HEK293 (cell line): ENCODE data around the gene NOLC1.

Experiments
- BCL11B ChIP-seq: fragments of 450-650 bp; formaldehyde crosslinking; IDR thresholded peaks from 2 replicates; pipeline ENCODE4 v1.5.1; 2016; ENCODE audit warnings: low read depth, missing biosample characterization, missing genetic modification characterization
- HIC1 ChIP-seq: fragments of 450-650 bp; formaldehyde crosslinking; IDR thresholded peaks from 2 replicates; pipeline ENCODE4 v1.5.1; 2016; ENCODE audit warnings: missing biosample characterization, missing genetic modification characterization
- KLF16 ChIP-seq: fragments of 450-650 bp; formaldehyde crosslinking; IDR thresholded peaks from 2 replicates; pipeline ENCODE4 v1.5.1; 2017; ENCODE audit warnings: missing biosample characterization, missing genetic modification characterization
- KLF7 ChIP-seq: fragments of 450-650 bp; formaldehyde crosslinking; IDR thresholded peaks from 2 replicates; pipeline ENCODE4 v1.5.1; 2016; ENCODE audit warnings: missing biosample characterization, missing genetic modification characterization, borderline replicate concordance
- PATZ1 ChIP-seq: fragments of 450-650 bp; formaldehyde crosslinking; IDR thresholded peaks from 2 replicates; pipeline ENCODE4 v1.5.1; 2016; ENCODE audit warnings: missing biosample characterization, missing genetic modification characterization
- RBAK ChIP-seq: fragments of 450-650 bp; formaldehyde crosslinking; IDR thresholded peaks from 2 replicates; pipeline ENCODE4 v1.5.1; 2016; ENCODE audit warnings: missing biosample characterization, missing genetic modification characterization
- ZBTB20 ChIP-seq: fragments of 450-650 bp; formaldehyde crosslinking; IDR thresholded peaks from 2 replicates; pipeline ENCODE4 v1.5.1; 2016; ENCODE audit warnings: missing biosample characterization, missing genetic modification characterization
- ZFP3 ChIP-seq: fragments of 450-650 bp; formaldehyde crosslinking; IDR thresholded peaks from 2 replicates; pipeline ENCODE4 v1.5.1; 2016; ENCODE audit warnings: low read depth, missing biosample characterization, missing genetic modification characterization
- ZFP37 ChIP-seq: fragments of 450-650 bp; formaldehyde crosslinking; IDR thresholded peaks from 2 replicates; pipeline ENCODE4 v1.5.1; 2016; ENCODE audit warnings: missing biosample characterization, missing genetic modification characterization
- ZNF114 ChIP-seq: fragments of 450-650 bp; formaldehyde crosslinking; IDR thresholded peaks from 2 replicates; pipeline ENCODE4 v1.5.0; 2017; ENCODE audit warnings: missing biosample characterization, missing genetic modification characterization
- ZNF146 ChIP-seq: fragments of 450-650 bp; formaldehyde crosslinking; IDR thresholded peaks from 2 replicates; pipeline ENCODE4 v1.5.1; 2016; ENCODE audit warnings: missing biosample characterization, missing genetic modification characterization
- ZNF148 ChIP-seq: fragments of 450-650 bp; formaldehyde crosslinking; IDR thresholded peaks from 2 replicates; pipeline ENCODE4 v1.5.0; 2017; ENCODE audit warnings: missing biosample characterization, missing genetic modification characterization, borderline replicate concordance
- ZNF157 ChIP-seq: fragments of 450-650 bp; formaldehyde crosslinking; IDR thresholded peaks from 2 replicates; pipeline ENCODE4 v1.5.1; 2016; ENCODE audit warnings: missing biosample characterization, missing genetic modification characterization
- ZNF26 ChIP-seq: fragments of 450-650 bp; formaldehyde crosslinking; IDR thresholded peaks from 2 replicates; pipeline ENCODE4 v1.5.1; 2016; ENCODE audit warnings: missing biosample characterization, missing genetic modification characterization
- ZNF280D ChIP-seq: fragments of 450-650 bp; formaldehyde crosslinking; IDR thresholded peaks from 2 replicates; pipeline ENCODE4 v1.5.1; 2016; ENCODE audit warnings: missing biosample characterization, missing genetic modification characterization
- ZNF335 ChIP-seq: fragments of 450-650 bp; formaldehyde crosslinking; conservative IDR thresholded peaks from 2 replicates; pipeline ENCODE4 v1.5.1; 2016; ENCODE audit warnings: missing biosample characterization, missing genetic modification characterization
- ZNF423 ChIP-seq: fragments of 450-650 bp; formaldehyde crosslinking; IDR thresholded peaks from 2 replicates; pipeline ENCODE4 v1.5.1; 2016; ENCODE audit warnings: missing biosample characterization, missing genetic modification characterization
- ZNF48 ChIP-seq: fragments of 450-650 bp; formaldehyde crosslinking; IDR thresholded peaks from 2 replicates; pipeline ENCODE4 v1.5.1; 2016; ENCODE audit warnings: missing biosample characterization, missing genetic modification characterization
- ZNF501 ChIP-seq: fragments of 450-650 bp; formaldehyde crosslinking; IDR thresholded peaks from 2 replicates; pipeline ENCODE4 v1.5.1; 2016; ENCODE audit warnings: missing biosample characterization, missing genetic modification characterization
- ZNF561 ChIP-seq: fragments of 450-650 bp; IDR thresholded peaks from 2 replicates; pipeline ENCODE4 v1.5.1; 2018; ENCODE audit warnings: missing biosample characterization, missing genetic modification characterization, borderline replicate concordance
- ZNF596 ChIP-seq: fragments of 450-650 bp; IDR thresholded peaks from 2 replicates; pipeline ENCODE4 v1.5.0; 2018; ENCODE audit warnings: missing biosample characterization, mild to moderate bottlenecking, missing genetic modification characterization, moderate library complexity
- ZNF639 ChIP-seq: fragments of 450-650 bp; formaldehyde crosslinking; IDR thresholded peaks from 2 replicates; pipeline ENCODE4 v1.5.1; 2016; ENCODE audit warnings: missing biosample characterization, missing genetic modification characterization
- ZNF664 ChIP-seq: fragments of 450-650 bp; formaldehyde crosslinking; IDR thresholded peaks from 2 replicates; pipeline ENCODE4 v1.5.1; 2016; ENCODE audit warnings: missing biosample characterization, missing genetic modification characterization
- ZNF768 ChIP-seq: fragments of 450-650 bp; formaldehyde crosslinking; IDR thresholded peaks from 2 replicates; pipeline ENCODE4 v1.5.1; 2018; ENCODE audit warnings: missing biosample characterization, mild to moderate bottlenecking, missing genetic modification characterization
- ZNF776 ChIP-seq: fragments of 450-650 bp; formaldehyde crosslinking; IDR thresholded peaks from 2 replicates; pipeline ENCODE4 v1.5.0; 2017; ENCODE audit warnings: missing biosample characterization, missing genetic modification characterization, borderline replicate concordance
- ZNF792 ChIP-seq: fragments of 450-650 bp; formaldehyde crosslinking; IDR thresholded peaks from 2 replicates; pipeline ENCODE4 v1.5.1; 2016; ENCODE audit warnings: missing biosample characterization, missing genetic modification characterization
- ZNF837 ChIP-seq: fragments of 450-650 bp; formaldehyde crosslinking; IDR thresholded peaks from 2 replicates; pipeline ENCODE4 v1.5.1; 2016; ENCODE audit warnings: missing biosample characterization, missing genetic modification characterization

Gene NOLC1

GRCh38 chr10:102133373-102134195 is 18.6 kb upstream of the NOLC1 start (continued):
- TF ChIP-seq ZNF561 (tag by site-specific recombination) (no peak; the same call in 1 of the 2 replicates), ZNF664 (tag by site-specific recombination) (no peak), ZNF596 (tag by site-specific recombination) (no peak), ZNF501 (tag by site-specific recombination) (no peak), ZNF768 (tag by site-specific recombination) (no peak; the same call in 1 of the 2 replicates), ZFP37 (tag by site-specific recombination) (0 out of 2 replicates have a peak, but pooled peaks have one; percentile 17), ZNF639 (no peak; the same call in 1 of the 2 replicates), ZNF48 (tag by site-specific recombination) (no peak), KLF7 (peak; percentile 83), ZFP3 (no peak), ZNF423 (tag by site-specific recombination) (no peak), KLF16 (tag by site-specific recombination) (peak; percentile 98; the same call in 1 of the 2 replicates), ZNF114 (tag by site-specific recombination) (no peak), ZNF146 (tag by site-specific recombination) (no peak; the same call in 1 of the 2 replicates), BCL11B (tag by site-specific recombination) (no peak), ZNF26 (tag by site-specific recombination) (no peak), PATZ1 (tag by site-specific recombination) (peak; percentile 10), RBAK (tag by site-specific recombination) (no peak), ZNF148 (tag by site-specific recombination) (no peak), ZNF776 (tag by site-specific recombination) (no peak), ZNF837 (tag by site-specific recombination) (no peak; the same call in 1 of the 2 replicates), ZBTB20 (tag by site-specific recombination) (peak; percentile 56), HIC1 (tag by site-specific recombination) (peak; percentile 63), ZNF157 (tag by site-specific recombination) (no peak), ZNF792 (tag by site-specific recombination) (no peak), ZNF335 (tag by site-specific recombination) (no peak), ZNF280D (tag by site-specific recombination) (no peak)
